IMR-90 (cell line): ENCODE data around the gene TMCC3. TPM values are rescaled to one million over a fixed set of nuclear protein-coding genes. Genes with fewer than 3 reads are reported as not detected.

Source experiments
- ATAC-seq: fragments of 200-7000 bp; cut with Tn5 transposase; 2 replicates; pipeline ENCODE4 v1.9.1; 2020; ENCODE audit warnings: low read depth, mild to moderate bottlenecking, moderate library complexity
- BruUV-seq: library from RNA; stranded (reverse); fragments of 400-500 nt; replicated peaks from 2 replicates; lab custom pipeline; 2021; lab: Mats Ljungman, UMichigan
- CTCF ChIA-PET: fragments of 300-600 bp; formaldehyde crosslinking; extraction: SDS; loops from one replicate; lab custom pipeline; 2021; ENCODE audit warnings: antibody characterized with exemption; lab: Yijun Ruan, JAX
- POLR2A ChIA-PET: fragments of 300-600 bp; sonication (Branson Sonifier 250); formaldehyde crosslinking; loops from one replicate; lab custom pipeline; 2022; ENCODE audit warnings: antibody characterized with exemption; ENCODE audit not compliant: unreplicated experiment; lab: Charles Lee
- DNase-seq: peaks from one replicate; pipeline ENCODE4 v3.0.0; 2013
- H2AFZ ChIP-seq: replicated peaks from 2 replicates; pipeline ENCODE3; 2013; ENCODE audit warnings: low read length, mild to moderate bottlenecking; ENCODE audit not compliant: poor library complexity
- H2AK5ac ChIP-seq: 2 replicates; pipeline ENCODE4 v1.6.1; 2013; ENCODE audit warnings: low read depth, low read length, inconsistent platforms
- H2AK9ac ChIP-seq: replicated peaks from 2 replicates; pipeline ENCODE3; 2013; ENCODE audit warnings: mild to moderate bottlenecking, low read depth, low read length, moderate library complexity; ENCODE audit not compliant: poor library complexity
- H2BK120ac ChIP-seq: 2 replicates; pipeline ENCODE4 v1.6.1; 2013; ENCODE audit warnings: low read depth, low read length, inconsistent platforms
- H2BK15ac ChIP-seq: 3 replicates; pipeline ENCODE4 v1.6.1; 2013; ENCODE audit warnings: low read depth, low read length, inconsistent platforms
- H2BK20ac ChIP-seq: 2 replicates; pipeline ENCODE4 v1.6.1; 2013; ENCODE audit warnings: low read depth, mild to moderate bottlenecking, inconsistent platforms, low read length, moderate library complexity
- H2BK5ac ChIP-seq: 2 replicates; pipeline ENCODE4 v1.6.1; 2013; ENCODE audit warnings: mild to moderate bottlenecking, low read depth, low read length, inconsistent platforms; ENCODE audit not compliant: poor library complexity, severe bottlenecking
- H3K14ac ChIP-seq: replicated peaks from 2 replicates; pipeline ENCODE4 v1.6.1; 2013; ENCODE audit warnings: low read depth, low read length, inconsistent platforms
- H3K18ac ChIP-seq: 2 replicates; pipeline ENCODE4 v1.6.1; 2013; ENCODE audit warnings: low read depth, low read length, control low read depth
- H3K23ac ChIP-seq: 2 replicates; pipeline ENCODE4 v1.6.1; 2013; ENCODE audit warnings: low read depth, low read length, inconsistent platforms
- H3K27ac ChIP-seq: 2 replicates; pipeline ENCODE4 v1.5.1; 2013; ENCODE audit warnings: mild to moderate bottlenecking, control low read depth, low read length; ENCODE audit not compliant: insufficient read depth
- H3K27me3 ChIP-seq: 2 replicates; pipeline ENCODE4 v1.6.1; 2013; ENCODE audit warnings: low read length; ENCODE audit not compliant: control insufficient read depth, insufficient read depth
- H3K36me3 ChIP-seq: 2 replicates; pipeline ENCODE4 v1.6.1; 2013; ENCODE audit warnings: low read length, mixed read lengths; ENCODE audit not compliant: control insufficient read depth, insufficient read depth
- H3K4ac ChIP-seq: 2 replicates; pipeline ENCODE4 v1.6.1; 2013; ENCODE audit warnings: low read depth, low read length, inconsistent platforms
- H3K4me1 ChIP-seq: 2 replicates; pipeline ENCODE4 v1.6.1; 2013; ENCODE audit warnings: low read length, mixed read lengths; ENCODE audit not compliant: control insufficient read depth, insufficient read depth
- H3K4me2 ChIP-seq: 2 replicates; pipeline ENCODE4 v1.6.1; 2013; ENCODE audit warnings: low read depth, mild to moderate bottlenecking, control low read depth, low read length, moderate library complexity
- H3K4me3 ChIP-seq: 2 replicates; pipeline ENCODE4 v1.5.1; 2013; ENCODE audit warnings: low read depth, mild to moderate bottlenecking, control low read depth, low read length, moderate library complexity; ENCODE audit not compliant: insufficient read depth
- H3K56ac ChIP-seq: 2 replicates; pipeline ENCODE4 v1.6.1; 2013; ENCODE audit warnings: low read length, inconsistent platforms; ENCODE audit not compliant: insufficient read depth; ENCODE audit errors: extremely low read depth
- H3K79me1 ChIP-seq, 2 experiments: 2 replicates each; pipeline ENCODE4 v1.6.1; 2013; ENCODE audit warnings: low read length in 2 of 2, inconsistent platforms in 1 of 2, low read depth in 1 of 2
- H3K9ac ChIP-seq: 2 replicates; pipeline ENCODE4 v1.6.1; 2013; ENCODE audit warnings: low read depth, low read length, control low read depth
- H3K9me1 ChIP-seq: 2 replicates; pipeline ENCODE4 v1.6.1; 2013; ENCODE audit warnings: low read length, inconsistent platforms; ENCODE audit not compliant: insufficient read depth
- H3K9me3 ChIP-seq: 2 replicates; pipeline ENCODE4 v1.6.1; 2013; ENCODE audit warnings: low read length; ENCODE audit not compliant: control insufficient read depth, insufficient read depth
- H4K20me1 ChIP-seq: 2 replicates; pipeline ENCODE4 v1.6.1; 2013; ENCODE audit warnings: low read length, inconsistent platforms; ENCODE audit not compliant: insufficient read depth
- H4K5ac ChIP-seq: 2 replicates; pipeline ENCODE4 v1.6.1; 2013; ENCODE audit warnings: mild to moderate bottlenecking, low read depth, low read length, control low read depth
- H4K8ac ChIP-seq, 2 experiments: 2 replicates each; pipeline ENCODE4 v1.6.1; 2013; ENCODE audit warnings: low read depth in 2 of 2, low read length in 2 of 2, control low read depth in 1 of 2, inconsistent platforms in 1 of 2
- H4K91ac ChIP-seq: 2 replicates; pipeline ENCODE4 v1.6.1; 2013; ENCODE audit warnings: low read depth, low read length, inconsistent platforms; ENCODE audit not compliant: insufficient read depth
- BHLHE40 ChIP-seq: fragments of 150-350 bp; IDR thresholded peaks from 2 replicates; pipeline ENCODE4 v1.6.1; 2016; ENCODE audit warnings: mild to moderate bottlenecking, low read depth, low read length
- CEBPB ChIP-seq: IDR thresholded peaks from 2 replicates; pipeline ENCODE4 v1.6.1; 2012; ENCODE audit warnings: low read depth, low read length, improper control_type of control experiment
- CHD1 ChIP-seq: IDR thresholded peaks from 2 replicates; pipeline ENCODE4 v1.6.1; 2012; ENCODE audit warnings: low read depth, low read length, improper control_type of control experiment
- FOS ChIP-seq: fragments of 150-350 bp; IDR thresholded peaks from 2 replicates; pipeline ENCODE4 v1.6.1; 2016; ENCODE audit warnings: low read depth, low read length
- MAFK ChIP-seq: IDR thresholded peaks from 2 replicates; pipeline ENCODE4 v1.6.1; 2012; ENCODE audit warnings: low read depth, low read length, improper control_type of control experiment
- MAZ ChIP-seq: IDR thresholded peaks from 2 replicates; pipeline ENCODE4 v1.6.1; 2012; ENCODE audit warnings: low read depth, mild to moderate bottlenecking, low read length, improper control_type of control experiment, moderate library complexity, borderline replicate concordance
- MXI1 ChIP-seq: IDR thresholded peaks from 2 replicates; pipeline ENCODE4 v1.6.1; 2012; ENCODE audit warnings: low read depth, mild to moderate bottlenecking, low read length, moderate library complexity, borderline replicate concordance
- NFE2L2 ChIP-seq: fragments of 150-350 bp; IDR thresholded peaks from 2 replicates; pipeline ENCODE4 v1.6.1; 2016; ENCODE audit warnings: low read depth, mild to moderate bottlenecking, low read length
- POLR2A ChIP-seq: IDR thresholded peaks from 2 replicates; pipeline ENCODE4 v1.6.1; 2012; ENCODE audit warnings: mild to moderate bottlenecking, low read depth, low read length
- RAD21 ChIP-seq: IDR thresholded peaks from 2 replicates; pipeline ENCODE4 v1.6.1; 2012; ENCODE audit warnings: low read length, improper control_type of control experiment
- RCOR1 ChIP-seq: IDR thresholded peaks from 2 replicates; pipeline ENCODE4 v1.6.1; 2012; ENCODE audit warnings: mild to moderate bottlenecking, low read length, improper control_type of control experiment; ENCODE audit not compliant: insufficient replicate concordance
- RFX5 ChIP-seq: IDR thresholded peaks from 2 replicates; pipeline ENCODE4 v1.8.0; 2012; ENCODE audit warnings: low read depth, mild to moderate bottlenecking, low read length, moderate library complexity
- SMC3 ChIP-seq: fragments of 150-350 bp; IDR thresholded peaks from 2 replicates; pipeline ENCODE4 v1.6.1; 2016; ENCODE audit warnings: low read depth, mild to moderate bottlenecking, antibody characterized with exemption, low read length, moderate library complexity
- WGBS, 2 experiments: methylation state at CpG; one replicate each; pipeline versions ENCODE4 v1.1.5 to v1.1.7; 2013; ENCODE audit warnings: missing lambda C conversion rate in 2 of 2; ENCODE audit not compliant: insufficient read length in 1 of 2; ENCODE audit errors: extremely low coverage in 2 of 2; 5-methylcytosine and 5-hydroxymethylcytosine counted together
- dilution Hi-C: fragments of 300-500 bp; cut with HindIII; formaldehyde crosslinking; loops from one replicate; pipeline ENCODE4 v1.14.3; 2018; ENCODE audit warnings: low sequenced_read_pairs; ENCODE audit not compliant: unreplicated experiment
- in situ Hi-C: fragments of 300-500 bp; cut with MboI; formaldehyde crosslinking; loops from 3 replicates; pipeline ENCODE4 v1.14.3; 2019; ENCODE audit warnings: low sequenced_read_pairs, inconsistent platforms, mixed read lengths
- intact Hi-C: fragments of 100-400 bp; cut with micrococcal nuclease; formaldehyde crosslinking; loops from 2 replicates; pipeline ENCODE4 v1.10.0; 2022
- polyA plus RNA-seq, 3 experiments: library from polyadenylated mRNA; depleted of rRNA; stranded (reverse); fragments of >200 nt; gene quantifications; 2 replicates each; pipeline ENCODE4 v1.2.3, GENCODE V29; 2012; ENCODE audit warnings: low replicate concordance in 1 of 3
- total RNA-seq: library from RNA; depleted of rRNA; stranded (reverse); fragments of >200 nt; gene quantifications from 2 replicates; pipeline ENCODE4 v1.2.3, GENCODE V29; 2012
- TF ChIP-seq, protein P1 (sequence below): fragments of 150-350 bp; IDR thresholded peaks from 2 replicates; pipeline ENCODE4 v1.6.1; 2017; ENCODE audit warnings: mild to moderate bottlenecking, antibody characterized with exemption, low read length, low read depth
- TF ChIP-seq, protein P2 (sequence below): conservative IDR thresholded peaks from 2 replicates; pipeline ENCODE4 v1.5.1; 2012; ENCODE audit warnings: mild to moderate bottlenecking, low read depth, low read length, improper control_type of control experiment
- TF ChIP-seq, protein P3 (sequence below): fragments of 150-350 bp; IDR thresholded peaks from 2 replicates; pipeline ENCODE4 v1.6.1; 2016; ENCODE audit warnings: low read depth, mild to moderate bottlenecking, low read length, moderate library complexity, borderline replicate concordance

Gene TMCC3
- total and polyA plus RNA-seq, 2 of the 4 experiments (the other 2 are of a cell fraction): 0.14 to 0.36 TPM

DNA sequence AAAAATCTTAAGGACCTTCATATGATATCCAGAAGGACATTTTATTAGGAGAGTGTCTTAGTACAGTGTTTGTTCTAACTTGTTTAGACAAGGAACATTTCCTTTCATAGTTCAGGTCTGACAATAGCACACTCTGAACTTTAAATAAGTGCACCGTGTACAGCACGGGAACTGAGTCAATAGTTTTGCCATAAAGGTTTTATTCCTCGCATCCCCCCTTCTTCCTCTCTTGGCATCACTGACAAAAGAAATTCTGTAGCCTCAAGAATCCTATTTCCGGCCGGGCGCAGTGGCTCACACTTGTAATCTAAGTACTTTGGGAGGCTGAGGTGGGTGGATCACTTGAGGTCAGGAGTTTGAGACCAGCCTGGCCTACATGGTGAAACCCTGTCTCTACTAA lies 58.3 kb downstream of the TMCC3 start:
- in situ Hi-C loops: no loop called here
- Histone ChIP-seq H3K23ac (no peak overlapping the region), H3K9me1 (no peaks in the 10 kb centered on the region), H2AFZ (no peak overlapping the region), H2BK15ac (no peak overlapping the region), H3K36me3 (no peaks in the 10 kb centered on the region), H2BK120ac (no peak overlapping the region), H3K27me3 (peaks cover 6% of the 10 kb centered on the region), H4K91ac (no peak overlapping the region), H3K4me3 (no peak overlapping the region), H3K14ac (no peak overlapping the region), H3K18ac (no peak overlapping the region), H2AK5ac (no peak overlapping the region), H3K4me1 (no peaks in the 10 kb centered on the region), H4K8ac (no peak overlapping the region), H3K79me1 (no peaks in the 10 kb centered on the region), H3K27ac (no peak overlapping the region), H2AK9ac (no peak overlapping the region), H3K56ac (no peak overlapping the region), H4K20me1 (no peaks in the 10 kb centered on the region), H3K9me3 (no peaks in the 10 kb centered on the region), H4K5ac (no peak overlapping the region), H3K4me2 (no peak overlapping the region), H3K9ac (no peak overlapping the region), H2BK5ac (no peak overlapping the region), H2BK20ac (no peak overlapping the region), H3K4ac (no peak overlapping the region)
- DNase-seq (no peak), ATAC-seq (no peak)
- intact Hi-C loops: no loop called here
- 67% methylated on average over 2 of the region's 6 CpGs; no CpG with 5 or more reads in 1 of the 2 experiments for WGBS, 2 experiments
- POLR2A ChIA-PET: no interaction called here
- no TSS peak for BruUV-seq
- dilution Hi-C loops: no loop called here
- TF ChIP-seq SMC3: no peak
- TF ChIP-seq MAFK: no peak
- no peak for TF ChIP-seq POLR2A
- no peak for TF ChIP-seq CHD1
- TF ChIP-seq, protein P1, sequence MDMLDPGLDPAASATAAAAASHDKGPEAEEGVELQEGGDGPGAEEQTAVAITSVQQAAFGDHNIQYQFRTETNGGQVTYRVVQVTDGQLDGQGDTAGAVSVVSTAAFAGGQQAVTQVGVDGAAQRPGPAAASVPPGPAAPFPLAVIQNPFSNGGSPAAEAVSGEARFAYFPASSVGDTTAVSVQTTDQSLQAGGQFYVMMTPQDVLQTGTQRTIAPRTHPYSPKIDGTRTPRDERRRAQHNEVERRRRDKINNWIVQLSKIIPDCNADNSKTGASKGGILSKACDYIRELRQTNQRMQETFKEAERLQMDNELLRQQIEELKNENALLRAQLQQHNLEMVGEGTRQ: no peak
- no peak for TF ChIP-seq MAZ
- TF ChIP-seq CEBPB: no peak
- TF ChIP-seq RAD21: no peak
- TF ChIP-seq MXI1: no peak
- TF ChIP-seq, protein P2, sequence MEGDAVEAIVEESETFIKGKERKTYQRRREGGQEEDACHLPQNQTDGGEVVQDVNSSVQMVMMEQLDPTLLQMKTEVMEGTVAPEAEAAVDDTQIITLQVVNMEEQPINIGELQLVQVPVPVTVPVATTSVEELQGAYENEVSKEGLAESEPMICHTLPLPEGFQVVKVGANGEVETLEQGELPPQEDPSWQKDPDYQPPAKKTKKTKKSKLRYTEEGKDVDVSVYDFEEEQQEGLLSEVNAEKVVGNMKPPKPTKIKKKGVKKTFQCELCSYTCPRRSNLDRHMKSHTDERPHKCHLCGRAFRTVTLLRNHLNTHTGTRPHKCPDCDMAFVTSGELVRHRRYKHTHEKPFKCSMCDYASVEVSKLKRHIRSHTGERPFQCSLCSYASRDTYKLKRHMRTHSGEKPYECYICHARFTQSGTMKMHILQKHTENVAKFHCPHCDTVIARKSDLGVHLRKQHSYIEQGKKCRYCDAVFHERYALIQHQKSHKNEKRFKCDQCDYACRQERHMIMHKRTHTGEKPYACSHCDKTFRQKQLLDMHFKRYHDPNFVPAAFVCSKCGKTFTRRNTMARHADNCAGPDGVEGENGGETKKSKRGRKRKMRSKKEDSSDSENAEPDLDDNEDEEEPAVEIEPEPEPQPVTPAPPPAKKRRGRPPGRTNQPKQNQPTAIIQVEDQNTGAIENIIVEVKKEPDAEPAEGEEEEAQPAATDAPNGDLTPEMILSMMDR: no peak
- no peak for TF ChIP-seq RCOR1
- TF ChIP-seq FOS: no peak
- no peak for TF ChIP-seq NFE2L2
- TF ChIP-seq, protein P3, sequence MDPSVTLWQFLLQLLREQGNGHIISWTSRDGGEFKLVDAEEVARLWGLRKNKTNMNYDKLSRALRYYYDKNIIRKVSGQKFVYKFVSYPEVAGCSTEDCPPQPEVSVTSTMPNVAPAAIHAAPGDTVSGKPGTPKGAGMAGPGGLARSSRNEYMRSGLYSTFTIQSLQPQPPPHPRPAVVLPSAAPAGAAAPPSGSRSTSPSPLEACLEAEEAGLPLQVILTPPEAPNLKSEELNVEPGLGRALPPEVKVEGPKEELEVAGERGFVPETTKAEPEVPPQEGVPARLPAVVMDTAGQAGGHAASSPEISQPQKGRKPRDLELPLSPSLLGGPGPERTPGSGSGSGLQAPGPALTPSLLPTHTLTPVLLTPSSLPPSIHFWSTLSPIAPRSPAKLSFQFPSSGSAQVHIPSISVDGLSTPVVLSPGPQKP: no peak
- TF ChIP-seq BHLHE40: no peak
- TF ChIP-seq RFX5: no peak
- CTCF ChIA-PET: no interaction called here
